IMR-90 (cell line): ENCODE data around the gene CEP162.

ENCODE experiments used
- BHLHE40 ChIP-seq: fragments of 150-350 bp; IDR thresholded peaks from 2 replicates; pipeline ENCODE4 v1.6.1; 2016; ENCODE audit warnings: mild to moderate bottlenecking, low read depth, low read length
- MXI1 ChIP-seq: IDR thresholded peaks from 2 replicates; pipeline ENCODE4 v1.6.1; 2012; ENCODE audit warnings: low read depth, mild to moderate bottlenecking, low read length, moderate library complexity, borderline replicate concordance
- POLR2A ChIP-seq: IDR thresholded peaks from 2 replicates; pipeline ENCODE4 v1.6.1; 2012; ENCODE audit warnings: mild to moderate bottlenecking, low read depth, low read length
- RCOR1 ChIP-seq: IDR thresholded peaks from 2 replicates; pipeline ENCODE4 v1.6.1; 2012; ENCODE audit warnings: mild to moderate bottlenecking, low read length, improper control_type of control experiment; ENCODE audit not compliant: insufficient replicate concordance
- RFX5 ChIP-seq: IDR thresholded peaks from 2 replicates; pipeline ENCODE4 v1.8.0; 2012; ENCODE audit warnings: low read depth, mild to moderate bottlenecking, low read length, moderate library complexity
- SMC3 ChIP-seq: fragments of 150-350 bp; IDR thresholded peaks from 2 replicates; pipeline ENCODE4 v1.6.1; 2016; ENCODE audit warnings: low read depth, mild to moderate bottlenecking, antibody characterized with exemption, low read length, moderate library complexity
- TF ChIP-seq, protein P1 (sequence below): conservative IDR thresholded peaks from 2 replicates; pipeline ENCODE4 v1.5.1; 2012; ENCODE audit warnings: mild to moderate bottlenecking, low read depth, low read length, improper control_type of control experiment
- TF ChIP-seq, protein P2 (sequence below): fragments of 150-350 bp; IDR thresholded peaks from 2 replicates; pipeline ENCODE4 v1.6.1; 2017; ENCODE audit warnings: mild to moderate bottlenecking, antibody characterized with exemption, low read length, low read depth

DNA sequence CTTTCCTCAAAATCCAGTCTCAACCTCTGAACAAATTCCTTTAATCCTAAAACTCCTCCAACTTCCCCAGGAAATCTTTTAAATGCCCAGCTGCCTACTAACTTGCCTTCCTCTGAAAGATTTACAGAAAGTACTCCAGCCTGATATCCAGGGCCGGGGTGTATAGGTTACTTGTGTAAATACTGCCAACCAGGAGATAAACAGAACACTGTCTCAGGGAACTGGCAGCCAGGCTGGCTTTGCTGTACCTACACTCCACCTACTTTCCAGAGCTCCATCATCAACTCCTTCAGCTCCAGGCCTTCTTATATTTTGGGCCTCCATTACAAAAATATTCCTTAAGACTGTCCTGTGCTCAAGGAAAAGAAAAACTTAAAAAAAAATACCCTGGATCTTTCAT, 85.9 kb downstream of the CEP162 start:
- TF ChIP-seq, protein P1, sequence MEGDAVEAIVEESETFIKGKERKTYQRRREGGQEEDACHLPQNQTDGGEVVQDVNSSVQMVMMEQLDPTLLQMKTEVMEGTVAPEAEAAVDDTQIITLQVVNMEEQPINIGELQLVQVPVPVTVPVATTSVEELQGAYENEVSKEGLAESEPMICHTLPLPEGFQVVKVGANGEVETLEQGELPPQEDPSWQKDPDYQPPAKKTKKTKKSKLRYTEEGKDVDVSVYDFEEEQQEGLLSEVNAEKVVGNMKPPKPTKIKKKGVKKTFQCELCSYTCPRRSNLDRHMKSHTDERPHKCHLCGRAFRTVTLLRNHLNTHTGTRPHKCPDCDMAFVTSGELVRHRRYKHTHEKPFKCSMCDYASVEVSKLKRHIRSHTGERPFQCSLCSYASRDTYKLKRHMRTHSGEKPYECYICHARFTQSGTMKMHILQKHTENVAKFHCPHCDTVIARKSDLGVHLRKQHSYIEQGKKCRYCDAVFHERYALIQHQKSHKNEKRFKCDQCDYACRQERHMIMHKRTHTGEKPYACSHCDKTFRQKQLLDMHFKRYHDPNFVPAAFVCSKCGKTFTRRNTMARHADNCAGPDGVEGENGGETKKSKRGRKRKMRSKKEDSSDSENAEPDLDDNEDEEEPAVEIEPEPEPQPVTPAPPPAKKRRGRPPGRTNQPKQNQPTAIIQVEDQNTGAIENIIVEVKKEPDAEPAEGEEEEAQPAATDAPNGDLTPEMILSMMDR = no peak
- TF ChIP-seq MXI1 = no peak
- no peak for TF ChIP-seq POLR2A
- no peak for TF ChIP-seq RFX5
- no peak for TF ChIP-seq RCOR1
- TF ChIP-seq BHLHE40 = no peak
- no peak for TF ChIP-seq SMC3
- TF ChIP-seq, protein P2, sequence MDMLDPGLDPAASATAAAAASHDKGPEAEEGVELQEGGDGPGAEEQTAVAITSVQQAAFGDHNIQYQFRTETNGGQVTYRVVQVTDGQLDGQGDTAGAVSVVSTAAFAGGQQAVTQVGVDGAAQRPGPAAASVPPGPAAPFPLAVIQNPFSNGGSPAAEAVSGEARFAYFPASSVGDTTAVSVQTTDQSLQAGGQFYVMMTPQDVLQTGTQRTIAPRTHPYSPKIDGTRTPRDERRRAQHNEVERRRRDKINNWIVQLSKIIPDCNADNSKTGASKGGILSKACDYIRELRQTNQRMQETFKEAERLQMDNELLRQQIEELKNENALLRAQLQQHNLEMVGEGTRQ = no peak
